ENCODE data around the gene FILIP1L.

The FILIP1L gene

GRCh38 chr3:99870712-99871111 is 243.6 kb downstream of the FILIP1L start:
- no peak overlapping the region for H2AFZ ChIP-seq (ENCODE audit: low read depth, low read length)
- no peak overlapping the region for H3K4me3 ChIP-seq (ENCODE audit: low read length)
- peaks cover 18% of the 10 kb centered on the region for H3K4me1 ChIP-seq (ENCODE audit: insufficient read depth, low read length)
- peaks cover 7% of the 10 kb centered on the region for H3K36me3 ChIP-seq (ENCODE audit: insufficient read depth, low read length)
- no peaks in the 10 kb centered on the region for H3K27me3 ChIP-seq (ENCODE audit: insufficient read depth, low read length)
- H3K9me3 ChIP-seq (ENCODE audit: low read length) = no peaks in the 10 kb centered on the region

GRCh38 chr3:99869621-99870020 is 244.7 kb downstream of the FILIP1L start:
- no peak overlapping the region for H2AFZ ChIP-seq (ENCODE audit: low read depth, low read length)
- H3K4me1 ChIP-seq (ENCODE audit: insufficient read depth, low read length) = peaks cover 13% of the 10 kb centered on the region
- H3K4me3 ChIP-seq (ENCODE audit: low read length) = no peak overlapping the region
- H3K9me3 ChIP-seq (ENCODE audit: low read length) = no peaks in the 10 kb centered on the region
- H3K27me3 ChIP-seq (ENCODE audit: insufficient read depth, low read length) = no peaks in the 10 kb centered on the region
- H3K36me3 ChIP-seq (ENCODE audit: insufficient read depth, low read length) = peaks cover 7% of the 10 kb centered on the region

- peaks cover 2% of the 10 kb centered on the region for H3K4me1 ChIP-seq (ENCODE audit: insufficient read depth, low read length)
- peaks cover 10% of the 10 kb centered on the region for H3K36me3 ChIP-seq (ENCODE audit: insufficient read depth, low read length)
- no peak overlapping the region for H3K4me3 ChIP-seq (ENCODE audit: low read length)
- H2AFZ ChIP-seq (ENCODE audit: low read depth, low read length) = no peak overlapping the region
- no peaks in the 10 kb centered on the region for H3K9me3 ChIP-seq (ENCODE audit: low read length)
- H3K27me3 ChIP-seq (ENCODE audit: insufficient read depth, low read length) = no peaks in the 10 kb centered on the region
Observed at GRCh38 chr3:99868311-99868646, 246.0 kb downstream of the FILIP1L start.

GRCh38 chr3:99867594-99868310 is 246.5 kb downstream of the FILIP1L start:
- Histone ChIP-seq H3K4me3 (ENCODE audit: low read length) (no peak overlapping the region), H3K36me3 (ENCODE audit: insufficient read depth, low read length) (peaks cover 14% of the 10 kb centered on the region), H3K4me1 (ENCODE audit: insufficient read depth, low read length) (no peaks in the 10 kb centered on the region), H3K27me3 (ENCODE audit: insufficient read depth, low read length) (no peaks in the 10 kb centered on the region), H2AFZ (ENCODE audit: low read depth, low read length) (no peak overlapping the region), H3K9me3 (ENCODE audit: low read length) (peaks cover 4% of the 10 kb centered on the region)

- Histone ChIP-seq H3K9me3 (ENCODE audit: low read length) (peaks cover 4% of the 10 kb centered on the region), H3K27me3 (ENCODE audit: insufficient read depth, low read length) (no peaks in the 10 kb centered on the region), H3K4me1 (ENCODE audit: insufficient read depth, low read length) (no peaks in the 10 kb centered on the region), H3K4me3 (ENCODE audit: low read length) (no peak overlapping the region), H3K36me3 (ENCODE audit: insufficient read depth, low read length) (peaks cover 20% of the 10 kb centered on the region), H2AFZ (ENCODE audit: low read depth, low read length) (no peak overlapping the region)
Observed at GRCh38 chr3:99866261-99866761, 248.0 kb downstream of the FILIP1L start.

- peaks cover 4% of the 10 kb centered on the region for H3K9me3 ChIP-seq (ENCODE audit: low read length)
- H3K4me3 ChIP-seq (ENCODE audit: low read length) = no peak overlapping the region
- H3K27me3 ChIP-seq (ENCODE audit: insufficient read depth, low read length) = no peaks in the 10 kb centered on the region
- peaks cover 23% of the 10 kb centered on the region for H3K36me3 ChIP-seq (ENCODE audit: insufficient read depth, low read length)
- no peaks in the 10 kb centered on the region for H3K4me1 ChIP-seq (ENCODE audit: insufficient read depth, low read length)
- H2AFZ ChIP-seq (ENCODE audit: low read depth, low read length) = no peak overlapping the region
Observed at GRCh38 chr3:99865321-99865720, 249.0 kb downstream of the FILIP1L start.

- no peaks in the 10 kb centered on the region for H3K27me3 ChIP-seq (ENCODE audit: insufficient read depth, low read length)
- no peaks in the 10 kb centered on the region for H3K4me1 ChIP-seq (ENCODE audit: insufficient read depth, low read length)
- no peak overlapping the region for H3K4me3 ChIP-seq (ENCODE audit: low read length)
- peaks cover 18% of the 10 kb centered on the region for H3K36me3 ChIP-seq (ENCODE audit: insufficient read depth, low read length)
- peaks cover 4% of the 10 kb centered on the region for H3K9me3 ChIP-seq (ENCODE audit: low read length)
- H2AFZ ChIP-seq (ENCODE audit: low read depth, low read length) = no peak overlapping the region
Observed at GRCh38 chr3:99864289-99864688, 250.0 kb downstream of the FILIP1L start.

GRCh38 chr3:99863588-99863987 is 250.7 kb downstream of the FILIP1L start:
- H3K36me3 ChIP-seq (ENCODE audit: insufficient read depth, low read length) = peaks cover 24% of the 10 kb centered on the region

GRCh38 chr3:99863002-99863401 is 251.3 kb downstream of the FILIP1L start:
- Histone ChIP-seq H3K27me3 (ENCODE audit: insufficient read depth, low read length) (no peaks in the 10 kb centered on the region), H3K4me3 (ENCODE audit: low read length) (no peak overlapping the region), H3K9me3 (ENCODE audit: low read length) (peaks cover 4% of the 10 kb centered on the region), H3K4me1 (ENCODE audit: insufficient read depth, low read length) (no peaks in the 10 kb centered on the region), H2AFZ (ENCODE audit: low read depth, low read length) (no peak overlapping the region), H3K36me3 (ENCODE audit: insufficient read depth, low read length) (peaks cover 25% of the 10 kb centered on the region)

More at GRCh38 chr3:99863588-99863987, 250.7 kb downstream of the FILIP1L start:
- Histone ChIP-seq H3K9me3 (ENCODE audit: low read length) (peaks cover 4% of the 10 kb centered on the region), H3K27me3 (ENCODE audit: insufficient read depth, low read length) (no peaks in the 10 kb centered on the region), H2AFZ (ENCODE audit: low read depth, low read length) (no peak overlapping the region), H3K4me1 (ENCODE audit: insufficient read depth, low read length) (no peaks in the 10 kb centered on the region), H3K4me3 (ENCODE audit: low read length) (no peak overlapping the region)

GRCh38 chr3:99862208-99862607 is 252.1 kb downstream of the FILIP1L start:
- Histone ChIP-seq H2AFZ (ENCODE audit: low read depth, low read length) (no peak overlapping the region), H3K4me3 (ENCODE audit: low read length) (no peak overlapping the region), H3K9me3 (ENCODE audit: low read length) (peaks cover 4% of the 10 kb centered on the region), H3K36me3 (ENCODE audit: insufficient read depth, low read length) (peaks cover 25% of the 10 kb centered on the region), H3K27me3 (ENCODE audit: insufficient read depth, low read length) (no peaks in the 10 kb centered on the region), H3K4me1 (ENCODE audit: insufficient read depth, low read length) (no peaks in the 10 kb centered on the region)

GRCh38 chr3:99861216-99861615 is 253.1 kb downstream of the FILIP1L start:
- peaks cover 4% of the 10 kb centered on the region for H3K9me3 ChIP-seq (ENCODE audit: low read length)
- no peak overlapping the region for H2AFZ ChIP-seq (ENCODE audit: low read depth, low read length)
- peaks cover 26% of the 10 kb centered on the region for H3K36me3 ChIP-seq (ENCODE audit: insufficient read depth, low read length)
- no peaks in the 10 kb centered on the region for H3K4me1 ChIP-seq (ENCODE audit: insufficient read depth, low read length)
- H3K4me3 ChIP-seq (ENCODE audit: low read length) = no peak overlapping the region
- H3K27me3 ChIP-seq (ENCODE audit: insufficient read depth, low read length) = no peaks in the 10 kb centered on the region

GRCh38 chr3:99859825-99860224 is 254.5 kb downstream of the FILIP1L start:
- H2AFZ ChIP-seq (ENCODE audit: low read depth, low read length) = no peak overlapping the region
- peaks cover 26% of the 10 kb centered on the region for H3K36me3 ChIP-seq (ENCODE audit: insufficient read depth, low read length)
- no peak overlapping the region for H3K4me3 ChIP-seq (ENCODE audit: low read length)
- no peaks in the 10 kb centered on the region for H3K27me3 ChIP-seq (ENCODE audit: insufficient read depth, low read length)
- H3K9me3 ChIP-seq (ENCODE audit: low read length) = peaks cover 4% of the 10 kb centered on the region
- H3K4me1 ChIP-seq (ENCODE audit: insufficient read depth, low read length) = no peaks in the 10 kb centered on the region

GRCh38 chr3:99858469-99858868 is 255.8 kb downstream of the FILIP1L start:
- Histone ChIP-seq H3K36me3 (ENCODE audit: insufficient read depth, low read length) (peaks cover 23% of the 10 kb centered on the region), H3K27me3 (ENCODE audit: insufficient read depth, low read length) (no peaks in the 10 kb centered on the region), H3K4me1 (ENCODE audit: insufficient read depth, low read length) (no peaks in the 10 kb centered on the region), H3K4me3 (ENCODE audit: low read length) (no peak overlapping the region), H2AFZ (ENCODE audit: low read depth, low read length) (no peak overlapping the region), H3K9me3 (ENCODE audit: low read length) (peaks cover 4% of the 10 kb centered on the region)

GRCh38 chr3:99857278-99857677 is 257.0 kb downstream of the FILIP1L start:
- H3K27me3 ChIP-seq (ENCODE audit: insufficient read depth, low read length) = no peaks in the 10 kb centered on the region
- no peaks in the 10 kb centered on the region for H3K4me1 ChIP-seq (ENCODE audit: insufficient read depth, low read length)
- no peak overlapping the region for H3K4me3 ChIP-seq (ENCODE audit: low read length)
- H2AFZ ChIP-seq (ENCODE audit: low read depth, low read length) = no peak overlapping the region
- peaks cover 16% of the 10 kb centered on the region for H3K36me3 ChIP-seq (ENCODE audit: insufficient read depth, low read length)
- no peaks in the 10 kb centered on the region for H3K9me3 ChIP-seq (ENCODE audit: low read length)
